Activated CD4-positive, alpha-beta T cell treated with anti-CD3 and anti-CD28 coated beads, Interleukin-2, amount 50 U/mL, for 16 hours (primary cell): Measurements from ENCODE around the gene CPXM2.

Experiments
- DNase-seq: peaks from one replicate; pipeline ENCODE4 v3.0.0-alpha.2; 2020

The CPXM2 gene

DNA sequence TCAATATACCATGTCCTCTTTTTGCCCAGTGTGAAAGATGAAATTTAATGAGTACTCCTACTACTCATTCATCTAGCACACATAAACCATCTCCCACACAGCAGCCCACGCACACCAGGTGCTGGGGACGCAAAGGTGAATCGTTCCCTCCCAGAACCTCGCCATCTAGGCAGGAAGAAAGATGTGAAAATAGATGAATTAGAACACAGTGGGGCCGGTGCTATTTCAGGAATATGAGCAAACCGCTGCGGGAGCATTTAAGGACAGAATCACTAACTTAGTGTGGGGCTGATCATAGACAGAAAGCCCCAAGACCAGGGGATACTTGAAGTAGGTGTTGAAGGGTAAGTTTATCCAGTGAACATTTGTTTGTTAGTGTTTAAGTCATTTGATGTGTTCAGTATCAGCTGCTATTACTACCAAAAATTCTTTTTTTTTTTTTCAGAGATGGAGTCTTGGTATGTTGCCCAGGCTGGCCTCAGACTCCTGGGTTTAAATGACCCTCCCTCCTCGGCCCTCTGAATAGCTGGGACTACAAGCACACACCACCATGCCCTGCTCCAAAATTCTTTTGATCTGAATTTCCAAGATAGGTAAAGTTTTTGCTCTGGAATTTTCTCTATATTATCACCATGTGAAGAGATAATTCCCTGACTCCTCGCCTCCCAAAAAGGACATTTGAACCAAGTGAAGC lies 48.8 kb downstream of the CPXM2 start:
- no peak for DNase-seq

DNA sequence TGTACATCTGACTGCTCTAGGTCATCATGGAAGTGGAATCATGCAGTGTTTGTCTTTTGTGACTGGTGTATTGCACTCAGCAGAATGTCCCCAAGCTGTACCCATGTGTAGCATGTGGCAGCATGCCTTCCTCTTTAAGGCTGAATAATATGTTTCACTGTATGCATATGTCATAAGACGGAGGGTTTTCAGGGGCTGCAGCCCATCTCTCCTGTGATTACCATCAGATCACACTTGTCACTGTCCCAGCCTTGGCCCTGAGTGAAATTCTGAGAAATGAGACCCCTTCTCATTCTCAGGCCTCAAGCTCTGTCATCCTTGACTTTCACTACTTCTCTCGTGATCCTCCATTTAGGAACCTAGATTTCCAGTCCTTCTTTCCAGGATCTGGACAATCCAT lies 50.0 kb downstream of the CPXM2 start:
- no peak for DNase-seq

DNA sequence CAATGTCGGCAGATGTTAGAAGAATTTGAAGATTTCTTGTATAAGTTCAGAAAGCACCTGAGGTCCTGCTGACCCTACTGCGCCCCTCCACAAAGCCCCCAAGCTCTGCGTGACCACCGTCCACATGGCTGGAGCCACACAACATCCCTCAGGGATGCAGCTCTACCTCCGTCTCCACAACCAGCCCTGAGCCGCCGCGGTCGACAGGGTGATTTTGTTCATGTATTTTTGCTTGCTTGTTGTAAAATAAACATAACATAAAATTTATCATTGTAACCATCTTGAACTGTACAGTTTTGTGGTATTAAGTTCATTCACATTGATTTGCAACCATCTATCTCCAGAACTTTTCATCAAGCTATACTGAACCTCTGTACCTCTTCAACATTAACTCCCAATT lies 50.5 kb downstream of the CPXM2 start:
- DNase-seq = no peak

DNA sequence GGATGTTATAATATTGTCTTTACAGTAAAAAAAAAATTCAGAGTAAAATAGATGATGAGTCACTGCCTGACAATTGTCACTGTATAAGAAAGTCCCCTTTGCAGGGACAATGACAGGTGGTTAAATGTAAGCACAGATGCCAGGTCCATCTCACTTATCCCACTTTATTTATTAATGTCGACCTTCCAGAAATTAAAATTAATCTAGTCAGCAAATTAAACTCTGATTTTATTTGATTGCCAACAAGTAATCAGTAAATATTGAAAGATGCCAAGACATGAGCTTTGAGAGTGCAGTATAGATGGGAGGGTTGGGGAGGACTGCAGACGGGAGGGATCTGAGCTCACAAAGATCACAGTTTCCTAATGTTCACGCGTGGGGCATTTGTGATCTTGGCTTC lies 50.9 kb downstream of the CPXM2 start:
- DNase-seq = no peak

DNA sequence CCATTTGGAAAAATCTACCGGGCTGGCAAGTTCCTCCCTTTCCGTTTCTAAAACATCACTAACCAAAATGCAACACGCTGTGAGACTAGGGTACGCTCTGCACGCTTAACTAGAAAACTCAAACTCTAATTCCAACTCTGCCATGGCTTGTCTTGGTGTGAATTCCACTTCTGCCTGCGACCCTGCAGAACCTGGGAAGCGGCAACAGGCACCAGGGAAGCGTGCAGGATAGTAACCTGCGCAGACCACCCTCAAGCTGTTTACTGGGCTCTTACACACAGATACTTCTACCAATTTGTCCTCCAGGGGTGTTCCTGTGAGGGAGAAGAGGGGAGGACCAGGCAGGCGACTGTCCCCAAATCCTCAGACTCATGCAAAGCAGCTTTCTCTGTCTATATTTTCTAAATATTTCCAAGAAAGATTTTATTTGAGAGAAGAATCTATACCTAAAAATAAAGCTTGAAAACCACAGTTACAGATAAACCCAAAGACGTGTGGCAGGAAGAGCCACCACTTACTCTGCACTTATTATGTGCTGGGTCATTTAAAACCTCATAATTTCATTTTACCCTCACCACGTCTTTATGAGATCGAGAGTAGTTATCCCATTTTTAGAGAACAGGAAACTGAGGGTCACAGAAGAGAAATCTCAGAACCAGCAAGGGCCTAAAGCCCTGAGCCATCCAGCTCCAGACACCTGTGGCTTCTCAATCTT lies 52.9 kb downstream of the CPXM2 start:
- no peak for DNase-seq

DNA sequence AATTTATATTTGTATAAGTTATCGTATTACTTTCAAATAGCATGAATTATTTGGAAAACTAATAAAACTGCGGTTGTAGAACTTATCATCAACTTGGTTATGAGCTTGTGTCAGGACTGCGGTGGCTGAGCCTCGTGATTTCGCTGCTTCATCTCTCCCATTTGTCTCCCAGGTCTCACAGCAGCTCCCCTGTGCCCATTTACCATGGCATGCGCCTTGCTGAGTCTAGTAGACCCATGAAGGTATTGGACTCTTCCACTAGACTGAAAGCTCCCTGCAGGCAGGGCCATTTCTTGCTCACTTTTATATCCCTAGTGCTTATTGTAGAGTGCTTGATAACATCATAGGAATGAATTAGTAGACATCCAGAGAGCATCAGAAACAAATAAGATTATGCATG lies 53.9 kb downstream of the CPXM2 start:
- DNase-seq = no peak

DNA sequence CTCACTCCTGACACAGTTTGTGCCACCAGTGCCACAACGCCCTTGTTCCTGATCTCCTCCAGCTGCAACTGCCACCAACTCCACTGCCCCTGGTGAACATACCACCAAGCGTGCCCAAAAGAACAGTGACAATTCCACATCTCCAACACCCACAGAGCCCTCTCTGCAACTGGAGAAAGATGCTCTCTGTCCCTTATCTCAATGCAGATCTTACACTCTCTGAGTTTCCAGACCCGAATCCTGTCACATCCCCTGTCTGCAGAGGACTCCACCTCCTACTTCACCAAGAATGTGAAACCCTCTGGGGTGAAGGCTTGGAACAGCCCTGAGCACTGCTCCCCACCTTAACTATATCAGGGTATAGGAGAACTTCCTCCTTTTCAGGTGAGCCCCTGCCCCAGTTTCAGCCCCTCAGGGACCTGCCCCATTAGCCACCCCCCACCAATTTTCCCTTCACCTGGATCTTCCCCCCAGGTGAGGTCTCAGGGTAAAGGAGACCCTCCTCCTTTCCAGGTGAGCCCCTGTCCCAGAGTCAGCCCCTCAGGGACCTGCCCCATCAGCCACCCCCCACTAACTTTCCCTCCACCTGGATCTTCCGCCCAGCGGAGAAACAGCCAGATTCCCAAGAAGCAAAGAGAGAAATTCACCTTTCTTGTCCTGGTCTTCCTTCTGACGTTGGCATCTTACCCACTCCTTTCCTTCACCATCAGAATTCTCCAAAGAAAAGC lies 55.0 kb downstream of the CPXM2 start:
- DNase-seq = no peak

DNA sequence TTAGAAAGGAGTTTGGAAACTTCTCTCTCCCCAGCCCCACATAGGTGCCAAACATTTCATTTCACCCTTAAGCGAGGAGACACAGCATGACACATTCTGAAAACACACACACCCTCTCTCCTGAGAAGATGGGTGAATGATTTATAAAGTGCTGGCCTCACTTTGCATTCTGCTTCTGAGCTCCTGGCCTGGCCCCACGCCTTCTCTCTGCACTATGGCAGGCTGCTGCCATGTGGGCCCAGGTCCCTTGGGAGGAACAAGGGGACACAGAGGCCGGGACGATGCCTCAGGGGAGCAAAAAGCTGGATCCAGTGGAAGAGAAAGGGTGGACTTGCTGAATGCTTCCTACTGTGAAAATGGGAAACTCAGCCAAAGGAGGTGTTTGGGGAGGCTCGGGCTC lies 56.0 kb downstream of the CPXM2 start:
- no peak for DNase-seq

DNA sequence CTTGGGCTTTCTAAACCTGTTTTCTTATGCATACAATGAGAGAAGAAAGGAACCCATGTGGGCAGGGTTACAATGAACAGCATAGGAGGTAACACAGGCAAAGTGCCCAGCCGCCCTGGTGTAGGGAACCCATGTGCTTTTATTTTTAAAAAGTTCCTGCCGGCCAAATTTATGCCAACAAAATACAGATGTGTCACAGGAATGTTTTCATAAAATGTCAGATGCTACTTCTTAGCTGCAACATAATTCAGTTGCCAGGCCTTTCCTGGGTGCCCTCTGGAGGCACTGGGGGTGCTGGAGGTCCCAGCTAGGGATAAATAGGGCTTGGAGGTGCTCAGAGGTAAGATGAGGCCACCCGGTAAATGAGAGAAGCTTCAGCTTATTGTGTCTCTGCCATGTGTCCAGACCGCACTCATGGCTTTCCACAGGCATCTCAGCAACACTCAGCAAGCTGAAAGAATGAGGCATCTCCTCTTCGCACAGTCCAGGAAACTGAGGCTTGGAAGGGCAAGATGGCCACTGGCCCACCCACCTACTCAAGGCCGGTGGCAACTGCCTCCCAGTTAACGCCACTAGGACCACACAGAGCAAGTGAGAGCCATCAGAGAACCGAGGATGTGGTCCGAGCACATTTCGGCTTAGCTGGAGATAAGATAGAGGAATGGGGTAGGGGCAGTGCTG lies 58.3 kb downstream of the CPXM2 start:
- no peak for DNase-seq

DNA sequence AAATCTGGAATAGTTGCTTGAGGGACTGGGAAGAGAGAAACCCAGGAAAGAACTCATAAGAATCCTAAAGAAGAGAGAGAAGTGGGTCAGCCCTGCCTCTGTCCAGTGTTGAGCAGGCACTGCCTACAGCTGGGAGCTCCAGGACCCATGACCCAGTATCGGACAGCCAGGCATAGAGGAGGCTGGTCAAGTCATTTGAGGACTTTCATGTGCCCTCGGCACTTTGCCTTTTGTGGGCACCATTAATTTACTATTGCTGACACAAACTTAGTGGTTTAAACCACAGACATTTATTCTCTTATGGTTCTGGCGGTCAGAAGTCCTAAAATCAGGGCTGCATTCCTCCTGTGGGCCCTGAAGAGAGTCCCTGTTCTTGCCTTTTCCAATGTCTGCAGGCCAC lies 60.3 kb downstream of the CPXM2 start:
- no peak for DNase-seq

DNA sequence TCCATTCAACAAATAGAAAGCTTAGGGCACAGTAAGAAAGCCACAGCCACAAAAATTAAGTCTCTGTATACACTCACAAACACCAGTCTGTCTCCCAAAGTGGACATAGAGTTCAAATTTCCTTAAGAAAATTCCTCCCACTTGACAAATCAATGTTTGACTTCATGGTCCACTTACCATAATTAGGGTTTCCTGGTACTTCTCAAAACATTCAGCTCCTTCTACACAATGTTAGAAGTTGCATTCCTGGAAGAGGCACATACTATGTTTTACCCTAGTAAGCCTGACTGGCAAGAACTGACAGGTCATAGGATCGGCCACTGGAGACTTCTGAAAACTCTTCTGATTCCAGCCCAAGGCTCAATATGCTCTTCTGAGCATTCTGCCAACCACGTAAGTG lies 70.5 kb downstream of the CPXM2 start:
- DNase-seq = no peak

DNA sequence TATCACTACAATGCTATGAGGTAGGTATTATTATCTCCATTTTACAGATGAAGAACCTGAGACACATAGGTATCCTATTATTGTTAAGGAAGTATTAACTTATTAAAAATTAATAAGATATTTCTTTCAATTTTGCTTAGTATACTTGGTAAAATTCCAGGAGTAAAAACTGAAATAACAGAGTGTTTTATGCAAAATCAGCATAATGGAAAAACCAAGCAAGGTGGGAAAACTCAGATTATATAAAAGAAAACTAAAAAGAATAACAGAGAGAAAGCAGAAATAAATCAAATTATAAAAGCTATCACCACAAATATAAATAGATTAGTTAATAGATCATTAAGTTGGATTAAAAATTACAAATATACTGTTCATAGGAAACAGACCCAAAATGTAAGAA lies 82.0 kb downstream of the CPXM2 start:
- DNase-seq = no peak

DNA sequence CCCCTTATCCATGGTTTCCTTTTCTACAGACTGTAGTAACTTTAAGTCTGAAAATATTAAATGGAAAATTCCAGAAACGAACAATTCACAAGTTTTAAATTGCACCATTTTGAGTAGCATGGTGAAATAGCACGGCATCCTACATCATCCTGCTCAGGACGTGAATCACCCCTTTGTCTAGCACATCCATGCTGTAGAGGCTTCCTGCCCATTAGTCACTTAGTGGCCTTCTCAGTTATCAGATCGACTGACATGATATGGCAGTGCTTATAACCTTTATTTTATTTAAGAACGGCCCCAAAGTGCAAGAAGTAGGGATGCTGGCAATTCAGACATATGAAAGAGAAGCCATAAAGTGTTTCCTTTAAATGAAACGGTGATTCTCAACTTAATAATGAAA lies 82.7 kb downstream of the CPXM2 start:
- DNase-seq = peak; percentile 4

DNA sequence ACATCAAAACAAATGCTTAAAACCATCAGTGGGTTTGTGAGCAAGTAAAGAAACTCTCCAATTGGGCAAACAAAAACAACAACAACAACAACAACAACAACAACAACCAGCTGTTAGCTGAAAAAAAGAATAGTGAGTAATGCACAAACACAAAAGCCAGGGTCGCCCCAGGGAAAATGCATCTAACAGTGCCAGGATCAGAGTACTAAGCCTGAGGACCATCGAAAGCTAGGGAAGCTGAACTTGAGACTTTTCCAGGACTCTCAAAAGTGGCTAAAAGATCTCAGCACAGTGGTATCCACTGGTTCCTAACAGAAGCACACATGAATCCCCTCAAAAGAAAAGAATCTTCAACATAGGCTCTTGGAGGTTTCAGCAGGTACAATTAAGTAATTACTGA lies 83.3 kb downstream of the CPXM2 start:
- no peak for DNase-seq

DNA sequence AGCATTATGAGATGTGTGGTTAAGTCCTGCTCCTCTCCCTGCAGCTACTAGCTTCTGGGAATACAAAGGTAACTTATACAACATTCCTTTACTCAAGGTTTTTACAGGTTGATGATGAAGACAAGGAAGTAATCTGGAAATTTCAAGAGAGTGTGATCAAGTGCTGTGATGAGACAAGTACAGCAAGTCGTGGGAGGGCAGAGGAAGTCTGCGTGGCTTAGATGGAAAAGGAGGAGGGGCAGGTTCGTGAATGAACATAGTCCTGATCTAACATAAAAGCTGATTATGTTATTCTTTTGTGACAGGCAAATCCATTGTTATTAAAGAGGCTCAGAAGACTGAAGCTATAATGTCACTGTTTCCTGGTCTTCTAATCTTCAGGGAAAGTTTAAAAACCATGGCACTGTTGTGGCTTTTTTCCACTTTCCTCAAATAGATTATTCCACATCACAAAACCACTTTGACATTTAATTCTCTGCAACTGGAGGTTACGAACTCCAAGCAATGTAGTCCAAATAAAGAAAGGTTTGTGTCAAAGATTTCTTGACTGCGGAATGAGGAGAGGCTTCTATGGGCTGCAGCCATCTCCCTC lies 84.1 kb downstream of the CPXM2 start:
- no peak for DNase-seq

DNA sequence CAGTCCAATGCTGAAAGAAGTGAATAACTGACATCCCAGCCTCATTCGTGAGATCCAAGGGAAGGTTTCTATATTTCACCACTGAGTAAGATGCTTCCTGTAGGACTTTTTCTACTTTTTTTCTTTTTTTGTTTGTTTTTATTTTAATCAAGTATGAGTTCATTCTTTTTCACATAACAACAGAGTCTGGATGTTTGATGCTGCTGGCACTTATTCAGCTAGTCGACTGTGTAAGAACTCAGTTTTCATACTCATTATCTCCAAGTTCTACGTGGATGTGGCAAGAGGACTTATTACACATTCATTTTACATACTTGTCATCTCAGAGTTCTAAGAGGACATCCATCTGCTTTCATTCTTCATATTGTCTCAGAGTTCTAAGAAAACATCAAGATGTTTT lies 86.9 kb downstream of the CPXM2 start:
- no peak for DNase-seq

DNA sequence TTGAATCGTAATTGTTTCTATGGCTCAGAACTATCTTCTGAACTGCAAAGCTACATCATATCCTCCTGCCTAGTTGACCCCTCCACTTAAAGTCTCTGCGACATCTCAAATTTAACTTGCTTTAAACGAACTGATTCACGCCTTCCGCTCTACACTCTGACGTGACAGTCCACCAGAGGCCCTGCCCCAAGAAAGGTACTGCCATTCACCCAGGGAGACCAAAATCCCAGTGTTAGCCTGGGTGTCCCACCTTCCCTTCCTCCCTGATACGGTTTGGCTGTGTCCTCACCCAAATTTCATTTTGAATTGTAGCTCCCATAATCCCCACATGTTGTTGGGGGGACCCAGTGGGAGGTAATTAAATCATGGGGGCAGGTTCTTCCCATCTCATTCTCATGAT lies 90.8 kb downstream of the CPXM2 start:
- no peak for DNase-seq

DNA sequence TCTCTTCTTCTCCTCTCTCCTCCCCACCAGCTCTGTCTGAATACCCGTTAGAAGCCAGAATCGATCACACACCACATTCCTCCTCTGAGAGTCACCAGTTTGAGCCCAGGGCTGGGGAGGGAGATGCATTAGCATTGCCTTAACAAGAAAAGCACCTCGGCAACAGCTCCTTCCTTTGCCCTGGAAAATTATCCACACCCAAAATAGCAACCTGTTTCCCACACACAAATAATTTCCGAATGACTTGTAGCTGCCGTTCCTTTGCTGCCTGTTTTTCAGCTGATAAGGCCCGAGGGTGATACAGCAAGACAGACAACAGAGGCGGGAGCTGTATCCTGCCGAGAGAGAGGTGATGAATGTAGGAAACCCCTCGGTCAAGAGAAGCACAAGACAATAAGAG lies 91.3 kb downstream of the CPXM2 start:
- no peak for DNase-seq

DNA sequence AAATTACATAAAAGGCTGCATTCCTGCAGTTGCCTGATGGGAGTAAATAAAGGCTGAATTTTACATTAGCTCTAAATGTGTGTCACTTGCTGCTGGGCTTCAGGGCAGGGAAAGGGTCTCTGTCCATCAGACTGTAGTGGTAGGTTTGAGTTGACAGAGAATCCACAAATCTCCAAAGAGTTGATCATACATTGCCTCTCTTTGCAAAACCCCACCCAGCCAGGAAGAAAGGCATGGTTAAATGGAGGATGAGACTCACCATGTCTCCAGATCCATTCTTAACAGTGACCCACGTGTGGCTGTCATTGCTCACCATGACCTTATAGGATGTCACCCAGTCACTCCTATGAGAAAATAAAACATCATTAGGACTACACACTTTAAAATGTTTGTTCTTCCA lies 92.8 kb downstream of the CPXM2 start:
- no peak for DNase-seq

DNA sequence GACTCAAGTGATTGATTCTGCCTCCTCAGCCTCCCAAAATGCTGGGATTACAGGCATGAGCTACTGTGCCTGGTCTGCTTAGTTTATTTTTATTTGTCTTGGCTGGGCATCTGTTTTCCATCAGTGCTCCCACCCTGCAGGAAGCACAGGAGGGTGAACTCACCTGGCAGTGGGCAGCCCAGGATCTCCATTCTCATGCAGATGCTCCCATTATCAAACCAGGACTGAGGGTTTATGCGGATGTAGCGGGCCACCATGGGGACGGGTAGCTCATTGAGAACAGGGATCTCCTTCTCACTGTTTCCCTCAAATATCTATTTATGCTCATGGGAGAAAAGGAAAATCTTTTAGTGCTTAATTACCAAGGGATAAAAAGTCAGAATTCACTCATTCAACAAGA lies 93.8 kb downstream of the CPXM2 start:
- DNase-seq = no peak

DNA sequence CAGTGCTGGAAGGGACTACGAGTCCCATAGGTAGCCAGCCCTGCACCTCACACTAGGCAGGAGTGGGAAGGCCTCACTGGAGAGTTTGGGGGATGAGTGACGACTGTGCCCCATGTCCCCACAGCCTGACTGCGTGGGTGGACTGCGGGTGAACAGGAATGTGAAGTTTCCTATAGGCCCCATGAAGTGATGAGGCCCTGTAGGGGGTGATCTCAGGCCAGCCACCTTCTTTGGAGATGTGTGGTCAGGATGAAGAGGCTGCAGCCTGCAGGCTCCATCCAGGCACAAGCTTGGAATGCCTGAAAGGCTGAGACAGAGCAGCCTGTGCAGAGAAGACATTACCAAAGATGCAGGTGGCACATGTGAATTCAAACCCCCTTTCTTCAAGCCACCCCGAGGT lies 94.9 kb downstream of the CPXM2 start:
- DNase-seq = no peak

DNA sequence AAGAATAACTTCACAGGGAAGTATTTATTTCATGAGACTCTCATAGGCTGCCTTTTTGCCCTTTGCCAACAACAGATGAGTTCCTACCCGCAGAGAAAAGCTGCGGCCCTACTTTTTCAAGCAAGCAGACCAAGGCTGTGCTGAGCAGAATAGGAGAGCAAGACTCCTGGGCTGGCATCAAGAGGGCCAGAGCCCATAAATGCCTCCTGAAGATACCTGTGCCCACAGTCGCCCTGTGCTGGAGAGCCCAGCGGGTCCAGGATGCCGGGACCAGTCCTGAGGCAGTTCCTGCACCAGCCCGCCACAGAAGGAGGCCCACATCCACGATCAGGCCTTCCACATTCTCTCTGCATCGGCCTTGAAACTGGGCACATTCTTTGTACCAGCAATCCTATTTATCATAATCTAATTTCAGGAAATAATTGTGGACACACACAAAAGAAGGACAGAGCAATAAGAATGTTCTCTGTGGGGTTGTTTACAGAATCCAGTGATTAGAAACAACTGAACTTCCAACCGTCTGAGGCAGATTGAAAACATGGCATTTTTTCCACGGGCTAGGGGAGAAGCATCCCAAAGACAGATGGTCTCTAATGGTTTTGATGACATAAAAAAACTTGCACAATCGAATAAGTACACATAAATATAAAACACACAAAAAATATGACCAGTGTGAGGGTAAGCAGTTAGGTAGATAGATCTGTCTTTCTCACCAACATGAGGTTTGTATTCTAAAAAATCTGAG lies 95.6 kb downstream of the CPXM2 start:
- DNase-seq = no peak
